Stimulated activated CD4-positive, alpha-beta T cell treated with anti-CD3 and anti-CD28 coated beads, Interleukin-15, amount 100 ng/mL, for 24 hours (primary cell): Measurements from ENCODE around the gene PPP3R1.

Experiments
- DNase-seq: peaks from one replicate; pipeline ENCODE4 v3.0.0-alpha.2; 2020

The PPP3R1 gene

DNA sequence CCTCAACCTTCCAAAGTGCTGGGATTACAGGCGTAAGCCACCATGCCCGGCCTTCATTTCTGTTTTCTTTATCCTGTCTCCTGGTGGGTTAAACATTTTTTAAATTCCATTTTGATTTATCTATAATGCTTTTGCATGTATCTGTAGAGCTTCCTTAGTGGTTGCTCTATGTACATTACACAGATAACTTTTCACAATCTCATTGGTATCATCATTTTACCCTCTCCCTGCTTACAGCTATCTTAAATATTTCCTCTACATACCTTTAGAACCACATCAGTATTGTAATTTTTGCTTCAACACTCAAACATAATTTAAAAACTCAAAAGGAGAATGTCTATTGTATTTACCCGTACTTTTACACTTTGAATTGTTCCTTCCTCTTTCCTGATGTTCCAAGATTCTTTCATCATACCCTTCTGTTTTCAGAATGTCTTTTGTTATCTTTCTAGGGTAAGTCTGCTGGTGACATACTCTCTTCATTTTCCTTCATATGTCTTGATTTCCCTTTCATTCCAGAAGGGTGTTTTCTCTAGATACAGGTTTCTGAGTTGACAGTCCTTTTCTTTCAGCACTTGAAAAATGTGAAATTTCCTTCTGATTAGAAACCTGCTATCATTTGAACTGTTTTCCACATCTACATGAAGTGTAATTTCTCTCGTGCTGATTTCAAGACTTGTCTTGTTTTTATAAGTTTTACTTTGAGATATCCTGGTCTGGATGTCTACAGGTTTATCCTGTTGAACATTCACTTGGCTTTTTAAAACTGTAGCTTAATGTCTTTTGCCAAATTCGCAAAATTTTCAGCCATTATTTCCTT is 21.9 kb downstream of the PPP3R1 start:
- no peak for DNase-seq

DNA sequence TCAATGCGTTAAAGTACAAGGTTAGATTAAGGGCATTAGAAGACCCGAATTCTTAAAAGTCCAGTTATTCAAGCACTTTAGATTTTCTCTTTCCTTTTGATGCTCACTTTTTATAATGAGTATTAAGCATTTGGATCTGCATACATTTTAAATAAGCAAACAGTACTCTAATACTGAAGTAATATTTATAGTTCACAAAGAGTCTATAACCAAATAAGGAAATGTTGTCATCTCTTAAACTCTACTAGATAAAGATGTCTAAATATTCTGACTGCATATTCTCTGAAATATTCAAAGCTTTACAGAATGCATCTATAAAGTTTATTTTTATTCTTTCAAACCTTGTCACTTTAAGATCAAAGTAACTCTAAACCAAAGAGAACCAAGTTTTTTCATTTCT is 25.5 kb downstream of the PPP3R1 start:
- no peak for DNase-seq

GRCh38 chr2:68225119-68225632 is 27.2 kb downstream of the PPP3R1 start:
- DNase-seq = peak; percentile 14

DNA sequence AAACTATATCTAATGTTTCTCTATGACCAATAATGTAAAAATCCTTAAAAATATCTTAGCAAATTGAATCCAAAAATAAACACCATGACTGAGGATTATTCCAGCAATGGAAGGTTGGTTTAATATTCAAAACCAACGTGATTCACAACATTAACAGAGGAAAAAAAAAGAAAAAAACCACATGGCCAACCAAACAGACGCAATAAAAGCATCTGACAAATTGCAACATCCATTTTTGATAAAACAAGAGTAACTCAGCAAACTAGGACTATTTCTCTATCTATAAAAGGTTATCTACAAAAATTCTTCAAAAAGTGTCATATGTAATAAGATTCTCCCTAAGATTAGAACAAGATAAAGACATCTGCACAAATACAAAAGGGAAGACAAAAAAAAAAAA is 28.9 kb downstream of the PPP3R1 start:
- DNase-seq = no peak

DNA sequence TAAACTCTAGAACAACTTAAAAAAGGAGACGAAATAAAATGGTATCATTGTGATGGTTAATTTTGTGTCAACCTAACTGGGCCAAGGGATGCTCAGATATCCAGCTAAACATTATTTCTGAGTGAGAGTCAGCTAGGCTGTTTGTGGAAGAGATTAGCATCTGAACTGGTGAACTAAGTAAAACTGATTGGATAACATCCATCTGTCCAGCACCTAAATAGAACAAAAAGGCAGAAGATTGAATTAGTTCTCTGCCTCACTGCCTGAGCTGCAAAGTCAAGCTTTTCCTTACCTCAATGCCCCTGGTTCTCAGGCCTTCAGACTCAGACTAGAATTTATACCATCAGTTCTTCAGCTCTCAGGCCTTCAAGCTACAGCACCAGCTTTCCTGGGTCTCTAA is 30.0 kb downstream of the PPP3R1 start:
- no peak for DNase-seq

GRCh38 chr2:68218343-68218901 is 33.9 kb downstream of the PPP3R1 start:
- DNase-seq = no peak

- DNase-seq = no peak
Measured at GRCh38 chr2:68217729-68218128, 34.6 kb downstream of the PPP3R1 start.

DNA sequence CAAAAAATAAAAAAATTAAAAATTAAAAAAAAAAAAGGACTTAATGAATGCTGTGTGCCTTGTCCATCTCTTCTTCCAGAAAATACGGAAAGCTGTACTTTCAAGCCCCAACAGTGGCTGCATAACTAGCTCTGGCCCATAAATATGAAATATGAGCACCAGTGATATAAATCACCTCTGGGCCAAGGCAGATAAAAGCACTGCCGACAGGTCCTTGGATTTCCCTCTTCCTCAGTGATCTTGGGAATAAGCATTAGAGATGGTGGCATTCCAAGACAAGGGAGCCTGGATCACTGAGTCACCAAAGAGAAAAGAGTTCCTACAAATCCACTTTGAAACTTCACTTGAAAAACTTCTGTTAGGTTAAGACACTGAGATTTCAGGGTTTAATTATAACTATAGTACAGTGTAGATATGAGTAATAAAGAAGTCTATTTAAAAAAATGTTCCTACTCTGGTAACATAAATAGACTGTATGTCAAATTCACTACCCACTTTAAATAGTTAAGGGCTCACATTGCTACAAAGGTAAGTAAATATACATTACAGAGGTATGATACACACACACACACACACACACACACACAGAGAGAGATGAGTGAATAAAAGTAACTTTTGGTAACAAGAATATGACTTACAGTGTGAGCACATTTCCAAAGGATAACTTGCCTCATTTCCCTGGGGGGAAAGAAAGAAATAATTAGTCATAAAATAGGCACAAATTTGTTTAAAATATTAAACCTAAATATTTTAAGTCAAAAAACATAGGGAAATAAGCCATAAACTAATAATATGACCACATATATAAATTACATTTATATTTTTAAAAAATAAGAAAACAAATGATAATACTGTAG is 35.6 kb downstream of the PPP3R1 start:
- DNase-seq = no peak

GRCh38 chr2:68214381-68214780 is 38.0 kb downstream of the PPP3R1 start:
- DNase-seq = no peak

DNA sequence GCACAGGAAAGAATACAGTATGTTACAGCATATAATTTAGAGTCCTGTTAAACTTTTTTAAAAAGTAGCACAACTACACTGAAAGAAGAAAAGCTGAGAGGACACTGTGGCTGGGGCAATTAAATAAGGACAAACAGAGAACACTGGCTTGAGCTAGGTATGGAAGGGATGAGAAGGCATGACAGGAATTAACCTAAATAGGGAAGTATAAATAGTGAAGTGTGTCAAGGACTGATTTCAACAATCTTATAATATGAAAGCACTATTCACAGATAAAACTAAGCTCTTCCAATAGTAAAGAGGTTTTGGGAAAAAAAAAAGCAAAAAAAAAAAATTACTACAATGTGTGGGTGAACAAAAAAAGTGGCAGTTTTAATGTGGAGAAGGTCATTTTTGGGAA is 45.5 kb downstream of the PPP3R1 start:
- DNase-seq = no peak

DNA sequence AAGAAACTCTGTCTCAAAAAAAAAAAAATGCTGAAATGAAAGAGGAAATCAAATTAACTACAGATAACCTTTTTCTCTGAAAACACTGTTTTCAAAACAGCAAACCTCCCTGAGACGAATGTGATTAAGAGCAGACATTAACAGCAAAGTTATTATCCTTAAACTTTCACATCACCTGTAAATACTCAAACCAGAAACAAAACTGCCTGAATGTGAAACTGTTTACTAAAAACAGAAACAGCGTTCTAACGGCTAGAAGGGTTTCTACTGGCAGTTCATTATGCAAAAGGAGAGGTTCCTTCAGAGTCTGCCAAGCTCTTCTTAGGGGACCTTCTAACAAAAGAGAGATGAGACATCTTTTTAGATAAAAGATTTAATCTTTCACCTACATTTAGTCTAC is 48.7 kb downstream of the PPP3R1 start:
- DNase-seq = no peak

DNA sequence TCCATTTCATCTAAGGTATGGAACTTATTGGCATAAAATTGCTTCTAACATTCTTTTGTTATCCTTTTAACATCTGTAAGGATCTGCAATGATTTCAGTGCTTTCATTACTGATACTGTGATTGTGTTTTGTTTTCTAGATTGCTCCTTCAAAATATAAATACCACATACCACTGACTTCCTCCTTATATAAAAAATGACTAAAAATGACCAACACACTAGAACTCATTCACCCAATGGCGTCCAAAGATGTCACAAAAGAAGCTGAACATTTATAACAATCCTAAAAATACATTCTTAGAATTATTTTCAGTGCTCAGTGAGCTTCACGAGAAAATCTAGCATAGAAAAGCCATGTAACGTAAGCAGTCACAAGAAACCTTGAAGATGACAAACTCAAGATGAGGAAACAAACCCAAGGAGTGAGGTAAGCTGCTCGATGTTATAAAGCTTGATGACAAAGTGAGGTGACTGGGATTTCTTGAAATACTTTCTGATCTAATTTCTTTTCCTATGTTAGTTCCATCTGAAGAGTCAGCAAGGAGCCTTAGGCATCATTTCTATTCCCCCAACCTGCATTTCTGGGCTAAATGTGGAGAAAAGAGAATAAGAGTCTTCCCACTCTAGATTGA is 52.1 kb downstream of the PPP3R1 start:
- no peak for DNase-seq

- peak; percentile 37 for DNase-seq
Measured at GRCh38 chr2:68196120-68196716, 56.1 kb downstream of the PPP3R1 start.

- DNase-seq = no peak
Measured at GRCh38 chr2:68195096-68195495, 57.2 kb downstream of the PPP3R1 start.

- no peak for DNase-seq
Measured at GRCh38 chr2:68193787-68194372, 58.5 kb downstream of the PPP3R1 start.

DNA sequence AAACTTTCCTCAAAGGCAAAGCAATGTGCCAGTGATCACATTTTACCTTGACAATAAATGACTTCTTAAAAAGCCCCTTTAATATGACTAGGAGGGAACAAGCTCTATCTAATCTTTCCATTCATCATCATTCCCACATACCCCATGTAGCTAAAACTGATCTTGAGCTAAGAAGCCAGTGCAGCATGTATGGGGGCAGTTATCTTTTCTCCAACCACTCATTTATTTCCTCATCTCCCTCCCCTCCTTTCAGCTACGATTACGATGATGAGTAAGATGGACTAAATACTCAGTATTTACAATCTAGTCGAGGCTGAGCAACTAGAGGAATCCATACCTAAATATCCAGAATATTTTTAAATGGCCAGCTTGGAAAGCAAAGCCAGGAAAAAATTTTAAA is 59.2 kb downstream of the PPP3R1 start:
- DNase-seq = no peak

DNA sequence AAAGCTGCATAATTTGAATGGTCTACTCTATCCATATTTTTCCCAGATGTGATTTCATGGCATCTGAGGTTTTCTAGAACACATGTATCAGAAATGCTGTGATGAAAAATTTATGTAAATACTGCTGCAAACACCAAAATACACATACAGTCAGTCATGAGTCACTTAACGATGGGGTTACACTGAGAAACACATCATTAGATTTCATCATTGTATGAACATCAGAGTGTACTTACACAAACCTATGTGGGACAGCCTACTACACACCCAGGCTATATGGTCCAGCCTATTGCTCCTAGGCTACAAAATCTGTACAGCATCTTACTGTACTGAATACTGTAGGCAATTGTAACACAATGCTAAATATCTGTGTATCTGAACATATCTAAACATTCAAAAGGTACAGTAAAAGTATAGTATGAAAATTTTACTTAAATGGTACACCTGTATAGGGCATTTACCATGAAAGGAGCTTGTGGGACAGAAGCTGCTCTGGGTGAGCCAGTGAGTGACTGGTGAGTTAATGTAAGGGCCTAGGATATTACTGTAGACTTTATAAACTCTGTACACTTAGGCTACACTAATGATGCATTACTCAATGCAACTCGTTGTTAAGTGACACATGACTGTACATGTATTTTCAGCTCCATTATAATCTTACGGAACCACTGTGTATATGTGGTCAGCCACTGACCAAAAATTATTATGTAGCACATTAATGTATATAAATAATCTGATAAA is 61.2 kb downstream of the PPP3R1 start:
- no peak for DNase-seq

- DNase-seq = no peak
Measured at GRCh38 chr2:68189991-68190784, 62.1 kb downstream of the PPP3R1 start.

GRCh38 chr2:68188831-68189230 is 63.5 kb downstream of the PPP3R1 start:
- no peak for DNase-seq

DNA sequence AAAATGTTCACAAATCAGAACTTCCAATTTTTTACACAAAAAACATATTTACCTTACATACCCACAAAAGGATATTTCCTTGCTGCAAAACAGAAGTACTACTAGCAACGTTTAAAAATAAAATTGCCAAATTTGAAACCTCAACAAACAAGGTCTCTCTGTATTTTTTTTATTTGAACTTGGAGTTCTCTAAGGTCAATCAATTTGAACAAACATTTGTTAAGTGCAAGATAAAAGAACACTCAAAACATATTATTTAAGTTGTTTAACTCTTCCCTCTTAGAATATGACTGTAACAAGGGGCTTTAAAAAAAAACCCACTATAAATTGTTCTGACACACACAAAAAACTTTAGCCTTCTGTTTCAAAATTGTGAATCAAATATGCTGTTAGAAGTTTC is 65.0 kb downstream of the PPP3R1 start:
- DNase-seq = no peak
